ENCODE measurements around the gene NOA1. TPM values are rescaled to one million over a fixed set of nuclear protein-coding genes. Genes with fewer than 3 reads are reported as not detected.

Gene NOA1
- total RNA-seq, 1 donor from 2014 or later = 20.4 TPM

GRCh38 chr4:56986192-56986591 lies 8.8 kb upstream of the NOA1 start:
- no peaks in the 10 kb centered on the region for H3K36me3 ChIP-seq
- H3F3A ChIP-seq (ENCODE audit: low read depth) = no peaks in the 10 kb centered on the region
- TF ChIP-seq EZH2 (IDR thresholded peaks at IDR 0.05) (no peak), EZH2phosphoT487 (IDR thresholded peaks at IDR 0.05) (no peak), CTCF (IDR thresholded peaks at IDR 0.05) (no peak)
- no peak overlapping the region for H3K9ac ChIP-seq
- no peak overlapping the region for H3K4me2 ChIP-seq
- H3K79me2 ChIP-seq (ENCODE audit: low read depth) = peaks cover 91% of the 10 kb centered on the region
- no peak overlapping the region for H2AFZ ChIP-seq (replicated peaks)
- H3K4me3 ChIP-seq = no peak overlapping the region
- no peaks in the 10 kb centered on the region for H3K9me3 ChIP-seq (ENCODE audit: low read depth)
- no peak overlapping the region for H3K27ac ChIP-seq
- H3K9me3 Mint-ChIP-seq = no peaks in the 10 kb centered on the region
- no peaks in the 10 kb centered on the region for H3K27me3 ChIP-seq
- no peak overlapping the region for H3K4me3 Mint-ChIP-seq
- peaks cover 76% of the 10 kb centered on the region for H4K20me1 ChIP-seq (ENCODE audit: low read depth)
- H3K27me3 Mint-ChIP-seq (ENCODE audit: insufficient read depth, low read depth) = no peaks in the 10 kb centered on the region
- DNase-seq (ENCODE audit: low spot score) = no peak
- peaks cover 19% of the 10 kb centered on the region for H3K36me3 Mint-ChIP-seq
- no peak overlapping the region for H3K27ac Mint-ChIP-seq
- H3K4me1 Mint-ChIP-seq = peaks cover 7% of the 10 kb centered on the region
- H3K4me1 ChIP-seq = no peaks in the 10 kb centered on the region

GRCh38 chr4:56981795-56982201 lies 4.4 kb upstream of the NOA1 start:
- Histone ChIP-seq H3F3A (ENCODE audit: low read depth) (peaks cover 15% of the 10 kb centered on the region), H2AFZ (replicated peaks) (no peak overlapping the region), H3K4me3 (no peak overlapping the region), H4K20me1 (ENCODE audit: low read depth) (peaks cover 68% of the 10 kb centered on the region), H3K4me2 (no peak overlapping the region), H3K27me3 (no peaks in the 10 kb centered on the region), H3K36me3 (no peaks in the 10 kb centered on the region), H3K79me2 (ENCODE audit: low read depth) (peaks cover 84% of the 10 kb centered on the region), H3K9me3 (ENCODE audit: low read depth) (no peaks in the 10 kb centered on the region), H3K27ac (no peak overlapping the region), H3K9ac (no peak overlapping the region), H3K4me1 (peaks cover 6% of the 10 kb centered on the region)
- no peak for DNase-seq (ENCODE audit: low spot score)
- TF ChIP-seq EZH2 (IDR thresholded peaks at IDR 0.05) (no peak), EZH2phosphoT487 (IDR thresholded peaks at IDR 0.05) (no peak), CTCF (IDR thresholded peaks at IDR 0.05) (no peak)
- peaks cover 4% of the 10 kb centered on the region for H3K36me3 Mint-ChIP-seq
- no peak overlapping the region for H3K4me3 Mint-ChIP-seq
- H3K9me3 Mint-ChIP-seq = no peaks in the 10 kb centered on the region
- peaks cover 2% of the 10 kb centered on the region for H3K27me3 Mint-ChIP-seq (ENCODE audit: insufficient read depth, low read depth)
- H3K27ac Mint-ChIP-seq = no peak overlapping the region
- peaks cover 18% of the 10 kb centered on the region for H3K4me1 Mint-ChIP-seq

GRCh38 chr4:56979421-56980072 lies 2.1 kb upstream of the NOA1 start:
- Histone ChIP-seq H3K36me3 (no peaks in the 10 kb centered on the region), H4K20me1 (ENCODE audit: low read depth) (peaks cover 68% of the 10 kb centered on the region), H2AFZ (replicated peaks) (no peak overlapping the region), H3F3A (ENCODE audit: low read depth) (peaks cover 15% of the 10 kb centered on the region), H3K4me2 (peak overlapping the region; percentile 91), H3K4me3 (peak overlapping the region; percentile 71), H3K4me1 (peaks cover 13% of the 10 kb centered on the region), H3K9ac (peak overlapping the region; percentile 66), H3K79me2 (ENCODE audit: low read depth) (peaks cover 84% of the 10 kb centered on the region), H3K27ac (peak overlapping the region; percentile 90), H3K27me3 (no peaks in the 10 kb centered on the region), H3K9me3 (ENCODE audit: low read depth) (no peaks in the 10 kb centered on the region)
- H3K4me3 Mint-ChIP-seq = peak overlapping the region; percentile 100
- H3K27me3 Mint-ChIP-seq (ENCODE audit: insufficient read depth, low read depth) = peaks cover 8% of the 10 kb centered on the region
- peak; percentile 37 for DNase-seq (ENCODE audit: low spot score)
- peaks cover 6% of the 10 kb centered on the region for H3K36me3 Mint-ChIP-seq
- H3K4me1 Mint-ChIP-seq = peaks cover 24% of the 10 kb centered on the region
- H3K9me3 Mint-ChIP-seq = no peaks in the 10 kb centered on the region
- H3K27ac Mint-ChIP-seq = peak overlapping the region; percentile 79
- TF ChIP-seq EZH2phosphoT487 (IDR thresholded peaks at IDR 0.05) = no peak

- H3K27ac Mint-ChIP-seq = peak within 1 kb of the TSS; percentile 99
- no peaks in the 10 kb centered on the region for H3K9me3 Mint-ChIP-seq
- DNase-seq (ENCODE audit: low spot score) = peak; percentile 98
- H3K4me2 ChIP-seq = peak within 1 kb of the TSS; percentile 91
- TF ChIP-seq EZH2phosphoT487 (IDR thresholded peaks at IDR 0.05) (no peak), EZH2 (IDR thresholded peaks at IDR 0.05) (no peak), CTCF (IDR thresholded peaks at IDR 0.05) (peak; percentile 3)
- H3K36me3 Mint-ChIP-seq = peaks cover 8% of the 10 kb centered on the region
- peaks cover 8% of the 10 kb centered on the region for H3K27me3 Mint-ChIP-seq (ENCODE audit: insufficient read depth, low read depth)
- H3K4me1 ChIP-seq = peaks cover 13% of the 10 kb centered on the region
- peak within 1 kb of the TSS; percentile 87 for H2AFZ ChIP-seq (replicated peaks)
- H3K4me3 ChIP-seq = peak within 1 kb of the TSS; percentile 71
- H3K4me3 Mint-ChIP-seq = peak within 1 kb of the TSS; percentile 100
- H3K27ac ChIP-seq = peak within 1 kb of the TSS; percentile 90
- H3K9ac ChIP-seq = peak within 1 kb of the TSS; percentile 66
- no peaks in the 10 kb centered on the region for H3K9me3 ChIP-seq (ENCODE audit: low read depth)
- H3K4me1 Mint-ChIP-seq = peaks cover 24% of the 10 kb centered on the region
- peaks cover 15% of the 10 kb centered on the region for H3F3A ChIP-seq (ENCODE audit: low read depth)
- H3K36me3 ChIP-seq = no peaks in the 10 kb centered on the region
- H3K79me2 ChIP-seq (ENCODE audit: low read depth) = peaks cover 83% of the 10 kb centered on the region
- H3K27me3 ChIP-seq = no peaks in the 10 kb centered on the region
- peaks cover 61% of the 10 kb centered on the region for H4K20me1 ChIP-seq (ENCODE audit: low read depth)
Measured at GRCh38 chr4:56978750-56979303, 1.4 kb upstream of the NOA1 start, which contains the start of gene POLR2B. POLR2B (plus strand) TSS chr4:56978896; CDS start chr4:56978986, 90 bp downstream.
